ENCODE measurements around the gene EFS. TPM values are rescaled to one million over a fixed set of nuclear protein-coding genes. Genes with fewer than 3 reads are reported as not detected.

Gene EFS
- polyA plus RNA-seq, 3 donors: not detected

DNA sequence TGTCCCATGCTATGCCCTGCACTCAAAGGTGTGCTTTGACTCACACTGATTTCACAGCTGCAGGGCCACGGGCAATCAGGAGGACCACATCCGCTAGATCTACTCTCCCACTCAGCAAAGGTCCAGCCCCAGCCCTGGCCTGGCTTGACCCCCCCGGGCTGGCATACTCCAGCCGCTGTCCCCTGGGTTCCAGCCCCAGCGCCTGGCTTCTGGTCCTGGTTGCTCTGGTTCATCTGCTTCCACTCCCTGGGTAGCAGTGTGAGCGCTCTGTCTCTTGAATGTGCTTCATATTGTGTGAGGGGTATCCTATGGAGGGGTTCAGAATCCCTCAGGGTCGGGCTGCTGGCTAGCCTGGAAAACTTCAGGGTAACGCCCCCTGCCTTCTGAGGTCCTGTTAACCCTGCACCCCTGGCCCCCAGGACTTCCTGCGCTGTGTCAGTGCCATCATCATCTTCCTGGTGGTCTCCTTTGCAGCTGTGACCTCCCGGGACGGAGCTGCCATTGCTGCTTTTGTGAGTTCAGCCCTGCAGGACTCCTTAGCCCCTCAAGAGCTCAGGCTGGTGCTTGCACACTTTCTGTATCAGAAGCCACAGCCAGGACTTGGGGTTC lies 13.7 kb upstream of the EFS start:
- peaks cover 3 to 13% (median 10%) of the 10 kb centered on the region in 3 donors for H3K27me3 Mint-ChIP-seq (ENCODE audit: low read depth in 3 of 3)
- no peaks in the 10 kb centered on the region for H3K27me3 ChIP-seq (ENCODE audit: control insufficient read depth in 2 of 2, insufficient read depth in 2 of 2, low read length in 2 of 2)
- WGBS (ENCODE audit: insufficient coverage): 91% methylated on average over 11 of the region's 11 CpGs
- H4K20me1 ChIP-seq (ENCODE audit: insufficient read depth, low read length): no peaks in the 10 kb centered on the region
- H3K27ac Mint-ChIP-seq: no peak overlapping the region
- no peaks in the 10 kb centered on the region for H3K4me1 Mint-ChIP-seq
- no peaks in the 10 kb centered on the region for H3K4me1 ChIP-seq (ENCODE audit: control insufficient read depth in 1 of 2, insufficient read depth in 2 of 2, low read length in 2 of 2)
- no peak overlapping the region for H3K9ac ChIP-seq (ENCODE audit: insufficient read depth, low read length, poor library complexity, severe bottlenecking)
- H3K9me3 ChIP-seq (replicated peaks in 1 of 2; ENCODE audit: control insufficient read depth in 1 of 2, insufficient read depth in 1 of 2, low read length in 2 of 2): no peaks in the 10 kb centered on the region
- H3K27ac ChIP-seq (ENCODE audit: low read depth in 1 of 2, low read length in 2 of 2): no peak overlapping the region
- H3K36me3 Mint-ChIP-seq: no peaks in the 10 kb centered on the region
- no peak overlapping the region for H3K4me3 ChIP-seq (replicated peaks in 1 of 3; ENCODE audit: low read depth in 2 of 3, low read length in 3 of 3)
- H3K4me3 Mint-ChIP-seq: no peak overlapping the region
- H2AFZ ChIP-seq (ENCODE audit: insufficient read depth, low read depth, low read length, poor library complexity, severe bottlenecking): no peak overlapping the region
- no peaks in the 10 kb centered on the region for H3K79me2 ChIP-seq (ENCODE audit: insufficient read depth, low read length)
- no peaks in the 10 kb centered on the region for H3K36me3 ChIP-seq (replicated peaks in 1 of 2; ENCODE audit: control insufficient read depth in 1 of 2, insufficient read depth in 2 of 2, low read length in 2 of 2)
- intact Hi-C loops (cut with micrococcal nuclease): no loop called here
- DNase-seq: no peak
- TF ChIP-seq, protein P1, sequence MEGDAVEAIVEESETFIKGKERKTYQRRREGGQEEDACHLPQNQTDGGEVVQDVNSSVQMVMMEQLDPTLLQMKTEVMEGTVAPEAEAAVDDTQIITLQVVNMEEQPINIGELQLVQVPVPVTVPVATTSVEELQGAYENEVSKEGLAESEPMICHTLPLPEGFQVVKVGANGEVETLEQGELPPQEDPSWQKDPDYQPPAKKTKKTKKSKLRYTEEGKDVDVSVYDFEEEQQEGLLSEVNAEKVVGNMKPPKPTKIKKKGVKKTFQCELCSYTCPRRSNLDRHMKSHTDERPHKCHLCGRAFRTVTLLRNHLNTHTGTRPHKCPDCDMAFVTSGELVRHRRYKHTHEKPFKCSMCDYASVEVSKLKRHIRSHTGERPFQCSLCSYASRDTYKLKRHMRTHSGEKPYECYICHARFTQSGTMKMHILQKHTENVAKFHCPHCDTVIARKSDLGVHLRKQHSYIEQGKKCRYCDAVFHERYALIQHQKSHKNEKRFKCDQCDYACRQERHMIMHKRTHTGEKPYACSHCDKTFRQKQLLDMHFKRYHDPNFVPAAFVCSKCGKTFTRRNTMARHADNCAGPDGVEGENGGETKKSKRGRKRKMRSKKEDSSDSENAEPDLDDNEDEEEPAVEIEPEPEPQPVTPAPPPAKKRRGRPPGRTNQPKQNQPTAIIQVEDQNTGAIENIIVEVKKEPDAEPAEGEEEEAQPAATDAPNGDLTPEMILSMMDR (IDR thresholded peaks at IDR 0.05): no peak
- peaks cover 0 to 1% (median 0%) of the 10 kb centered on the region in 7 donors for H3K9me3 Mint-ChIP-seq
- no peak overlapping the region for H3K4me2 ChIP-seq (replicated peaks; ENCODE audit: extremely low read depth, low read length, poor library complexity, severe bottlenecking)

DNA sequence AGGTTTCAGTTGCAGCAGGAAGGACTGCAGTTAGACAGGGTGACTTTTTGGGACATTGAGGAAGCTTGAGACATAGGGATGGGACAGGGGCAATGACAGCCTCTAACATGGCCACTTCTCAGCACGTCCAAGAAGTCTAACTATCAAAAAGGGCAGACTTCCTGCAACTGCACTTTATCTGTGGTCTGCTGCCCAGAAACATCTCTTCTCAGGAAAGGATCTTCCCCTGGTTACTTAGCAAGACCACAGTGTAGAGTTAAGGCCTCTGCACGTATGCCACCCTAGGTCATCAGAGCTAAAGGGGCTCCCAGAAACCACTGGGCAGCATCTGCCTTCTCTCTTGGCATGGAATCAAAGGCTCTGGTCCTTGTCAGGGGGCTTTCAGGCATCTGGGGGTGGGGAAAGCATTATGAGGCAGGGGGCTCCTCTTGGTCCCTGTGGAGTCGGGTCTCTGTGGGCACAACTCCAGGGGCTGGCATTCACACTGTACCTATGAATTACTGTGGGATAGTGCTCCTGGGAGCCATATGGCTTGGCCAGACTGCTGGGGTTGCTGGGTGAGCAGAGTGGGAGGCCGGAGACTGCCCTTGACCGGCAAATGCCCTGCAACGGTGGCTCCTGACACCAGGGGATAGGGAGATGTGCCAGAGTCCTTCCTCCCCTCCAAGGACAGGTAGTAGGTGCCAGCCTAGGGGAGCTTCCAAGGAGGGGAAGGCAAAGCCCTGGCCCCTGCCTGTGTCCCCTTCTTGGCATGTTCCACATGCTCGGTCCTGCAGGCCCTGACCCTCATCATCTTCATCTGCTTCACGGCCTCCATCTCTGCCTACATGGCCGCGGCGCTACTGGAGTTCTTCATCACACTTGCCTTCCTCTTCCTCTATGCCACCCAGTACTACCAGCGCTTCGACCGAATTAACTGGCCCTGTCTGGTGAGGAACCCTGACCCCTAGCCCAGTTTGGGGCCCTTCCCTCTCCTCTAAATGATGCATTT lies 12.9 kb upstream of the EFS start:
- Histone ChIP-seq H3K9ac (ENCODE audit: insufficient read depth, low read length, poor library complexity, severe bottlenecking) (no peak overlapping the region), H2AFZ (ENCODE audit: insufficient read depth, low read depth, low read length, poor library complexity, severe bottlenecking) (no peak overlapping the region), H3K4me3 (replicated peaks in 1 of 3; ENCODE audit: low read depth in 2 of 3, low read length in 3 of 3) (no peak overlapping the region), H4K20me1 (ENCODE audit: insufficient read depth, low read length) (no peaks in the 10 kb centered on the region), H3K27me3 (ENCODE audit: control insufficient read depth in 2 of 2, insufficient read depth in 2 of 2, low read length in 2 of 2) (no peaks in the 10 kb centered on the region), H3K27ac (ENCODE audit: low read depth in 1 of 2, low read length in 2 of 2) (no peak overlapping the region), H3K4me1 (ENCODE audit: control insufficient read depth in 1 of 2, insufficient read depth in 2 of 2, low read length in 2 of 2) (no peaks in the 10 kb centered on the region), H3K36me3 (replicated peaks in 1 of 2; ENCODE audit: control insufficient read depth in 1 of 2, insufficient read depth in 2 of 2, low read length in 2 of 2) (no peaks in the 10 kb centered on the region), H3K4me2 (replicated peaks; ENCODE audit: extremely low read depth, low read length, poor library complexity, severe bottlenecking) (no peak overlapping the region), H3K79me2 (ENCODE audit: insufficient read depth, low read length) (no peaks in the 10 kb centered on the region), H3K9me3 (replicated peaks in 1 of 2; ENCODE audit: control insufficient read depth in 1 of 2, insufficient read depth in 1 of 2, low read length in 2 of 2) (no peaks in the 10 kb centered on the region)
- Mint-ChIP-seq H3K27me3 (ENCODE audit: low read depth in 3 of 3) (peaks cover 3 to 13% (median 11%) of the 10 kb centered on the region in 3 donors), H3K9me3 (peaks cover 0 to 1% (median 0%) of the 10 kb centered on the region in 7 donors), H3K4me1 (no peaks in the 10 kb centered on the region), H3K27ac (no peak overlapping the region), H3K4me3 (no peak overlapping the region), H3K36me3 (no peaks in the 10 kb centered on the region)
- intact Hi-C loops (cut with micrococcal nuclease): loop anchor here in 1 of 2 donors (2.0 kb wide), 1 partner anchor 113 kb away; no protein-coding TSS in a partner anchor
- TF ChIP-seq, protein P1 (IDR thresholded peaks at IDR 0.05): no peak
- DNase-seq: no peak
- WGBS (ENCODE audit: insufficient coverage): 81% methylated on average over 9 of the region's 14 CpGs

Data from CD14-positive monocyte (primary cell).